ENCODE measurements around the gene TTC24. TPM values are rescaled to one million over a fixed set of nuclear protein-coding genes. Genes with fewer than 3 reads are reported as not detected.

The TTC24 gene
- total RNA-seq, 1 donor, result not detected

DNA sequence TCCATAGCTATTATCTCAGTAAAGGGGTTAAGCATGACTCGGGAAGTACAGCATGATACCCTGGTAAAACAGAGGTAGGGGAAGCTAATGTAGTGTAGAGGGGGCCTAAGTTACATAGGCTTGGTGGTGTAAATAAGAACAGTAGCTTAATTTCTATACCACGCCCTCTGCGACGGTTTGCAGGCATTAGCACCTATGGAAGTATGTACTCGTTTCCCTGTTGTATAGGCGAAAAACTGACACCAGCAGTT lies 11.6 kb downstream of the TTC24 start:
- peak overlapping the region; percentile 88 for H3K4me3 ChIP-seq (ENCODE audit: low read depth, low read length)
- no peak for DNase-seq (ENCODE audit: low read depth)
- TF ChIP-seq, protein P1, sequence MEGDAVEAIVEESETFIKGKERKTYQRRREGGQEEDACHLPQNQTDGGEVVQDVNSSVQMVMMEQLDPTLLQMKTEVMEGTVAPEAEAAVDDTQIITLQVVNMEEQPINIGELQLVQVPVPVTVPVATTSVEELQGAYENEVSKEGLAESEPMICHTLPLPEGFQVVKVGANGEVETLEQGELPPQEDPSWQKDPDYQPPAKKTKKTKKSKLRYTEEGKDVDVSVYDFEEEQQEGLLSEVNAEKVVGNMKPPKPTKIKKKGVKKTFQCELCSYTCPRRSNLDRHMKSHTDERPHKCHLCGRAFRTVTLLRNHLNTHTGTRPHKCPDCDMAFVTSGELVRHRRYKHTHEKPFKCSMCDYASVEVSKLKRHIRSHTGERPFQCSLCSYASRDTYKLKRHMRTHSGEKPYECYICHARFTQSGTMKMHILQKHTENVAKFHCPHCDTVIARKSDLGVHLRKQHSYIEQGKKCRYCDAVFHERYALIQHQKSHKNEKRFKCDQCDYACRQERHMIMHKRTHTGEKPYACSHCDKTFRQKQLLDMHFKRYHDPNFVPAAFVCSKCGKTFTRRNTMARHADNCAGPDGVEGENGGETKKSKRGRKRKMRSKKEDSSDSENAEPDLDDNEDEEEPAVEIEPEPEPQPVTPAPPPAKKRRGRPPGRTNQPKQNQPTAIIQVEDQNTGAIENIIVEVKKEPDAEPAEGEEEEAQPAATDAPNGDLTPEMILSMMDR (IDR thresholded peaks at IDR 0.05; ENCODE audit: insufficient read depth, low read length), result no peak

GRCh38 chr1:156591432-156592157 lies 12.1 kb downstream of the TTC24 start, which contains the start of gene NAXE:
Gene NAXE (plus strand): TSS chr1:156591776. CDS start chr1:156591805, 29 bp downstream.
- TF ChIP-seq, protein P1 (IDR thresholded peaks at IDR 0.05; ENCODE audit: insufficient read depth, low read length), result no peak
- H3K4me3 ChIP-seq (ENCODE audit: low read depth, low read length), result peak within 1 kb of the TSS; percentile 88
- DNase-seq (ENCODE audit: low read depth), result peak; percentile 46

GRCh38 chr1:156592158-156592909 lies 12.8 kb downstream of the TTC24 start:
- TF ChIP-seq, protein P1 (IDR thresholded peaks at IDR 0.05; ENCODE audit: insufficient read depth, low read length), result no peak
- no peak for DNase-seq (ENCODE audit: low read depth)
- peak overlapping the region; percentile 88 for H3K4me3 ChIP-seq (ENCODE audit: low read depth, low read length)

- no peak overlapping the region for H3K4me3 ChIP-seq (ENCODE audit: low read depth, low read length)
- DNase-seq (ENCODE audit: low read depth), result no peak
- TF ChIP-seq, protein P1 (IDR thresholded peaks at IDR 0.05; ENCODE audit: insufficient read depth, low read length), result no peak
These were observed 13.6 kb downstream of the TTC24 start for GRCh38 chr1:156592910-156593660.

- no peak for DNase-seq (ENCODE audit: low read depth)
- H3K4me3 ChIP-seq (ENCODE audit: low read depth, low read length), result no peak overlapping the region
- TF ChIP-seq, protein P1 (IDR thresholded peaks at IDR 0.05; ENCODE audit: insufficient read depth, low read length), result no peak
These were observed 14.1 kb downstream of the TTC24 start for GRCh38 chr1:156593661-156593989.

DNA sequence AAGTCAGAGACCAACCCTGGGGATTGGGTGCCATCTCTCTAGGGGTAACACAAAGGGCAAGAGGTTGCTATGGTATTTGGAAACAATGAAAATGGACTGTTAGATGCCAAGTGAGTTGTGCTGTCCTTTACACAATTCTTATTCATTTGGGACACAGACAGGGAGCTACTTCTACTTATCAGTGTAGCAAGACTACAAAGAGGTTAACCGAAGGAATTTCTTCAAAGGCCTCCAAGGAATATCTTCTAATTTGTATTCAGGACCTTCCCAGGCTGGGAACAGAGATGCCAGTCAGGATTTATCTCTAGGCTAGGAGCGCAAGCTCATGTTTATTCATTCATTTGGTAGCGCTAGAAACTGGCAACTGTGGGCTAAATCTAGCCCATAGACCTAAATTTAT lies 14.7 kb downstream of the TTC24 start:
- no peak overlapping the region for H3K4me3 ChIP-seq (ENCODE audit: low read depth, low read length)
- DNase-seq (ENCODE audit: low read depth), result no peak
- TF ChIP-seq, protein P1 (IDR thresholded peaks at IDR 0.05; ENCODE audit: insufficient read depth, low read length), result no peak

Data from fibroblast of the aortic adventitia (primary cell).